ENCODE data around the gene FGF1. TPM values are rescaled to one million over a fixed set of nuclear protein-coding genes. Genes with fewer than 3 reads are reported as not detected.

Gene FGF1
- total RNA-seq, 1 experiment from 2014 or later: 4.1 TPM

DNA sequence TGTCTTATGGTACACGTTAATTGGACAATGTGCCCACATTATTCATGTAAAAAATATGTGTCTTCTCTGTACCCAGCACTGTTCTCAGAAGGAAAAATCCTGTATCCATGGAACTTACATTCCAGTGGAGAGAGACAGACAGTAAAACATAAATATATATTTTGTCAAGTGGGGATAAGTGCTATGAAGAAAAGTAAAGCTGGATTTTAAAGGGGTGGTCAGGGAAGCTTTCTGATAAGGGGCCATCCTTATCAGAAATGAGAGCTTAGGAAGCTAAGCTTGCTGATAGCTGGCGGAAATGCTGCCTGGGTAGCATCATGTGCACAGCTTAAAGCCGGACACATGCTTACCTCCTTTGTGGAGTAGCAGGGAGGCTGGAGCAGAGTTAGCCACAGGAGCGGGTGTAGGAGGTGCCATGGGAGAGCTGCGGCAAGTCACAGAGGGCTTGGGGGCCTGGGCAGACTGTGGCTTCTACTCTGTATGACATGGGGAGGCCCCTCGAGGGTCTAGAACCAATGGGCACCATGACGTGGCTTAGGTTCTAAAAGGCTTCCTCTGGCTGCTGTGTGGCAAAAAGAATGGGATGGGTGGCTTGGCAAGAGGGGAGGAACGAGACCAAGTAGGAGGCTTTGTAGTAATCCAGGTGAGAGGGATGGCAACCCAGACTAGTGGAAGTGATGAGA is 141.7 kb downstream of the FGF1 start:
- DNase-seq (ENCODE audit: low read depth): peak; percentile 12

DNA sequence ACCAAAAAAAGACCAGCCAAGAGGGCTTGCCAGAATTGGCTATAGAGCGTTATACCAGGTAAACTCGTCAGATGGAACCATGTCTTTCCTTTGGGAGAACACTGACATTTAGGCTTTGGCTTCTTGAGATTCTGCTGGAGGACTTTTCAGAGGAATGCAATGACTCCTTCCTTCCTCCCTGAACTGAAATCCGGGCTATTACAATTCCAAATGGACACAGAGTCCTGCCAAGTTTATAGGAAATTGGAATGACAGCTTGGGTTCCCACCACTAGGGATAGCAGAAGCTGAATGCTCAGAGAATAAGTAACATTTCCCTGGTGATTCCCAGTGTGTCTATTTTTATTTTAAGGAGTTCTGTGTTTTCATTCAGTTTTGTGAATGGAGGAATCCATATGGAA is 143.0 kb downstream of the FGF1 start:
- DNase-seq (ENCODE audit: low read depth): no peak

Other genes starting within 250 kb of the FGF1 start
- gene ARHGAP26, start 84.3 kb upstream of the FGF1 start, total RNA-seq (2014; rRNA removed; shearing (Covaris generic)): 3.5 and 5.5 TPM in 2 replicates

Measured in M059J (cell line).